GM13977 (cell line): Measurements from ENCODE around the gene TTC28.

ENCODE experiments used
- DNase-seq: peaks from one replicate; pipeline ENCODE4 v3.0.0; 2012; ENCODE audit warnings: low spot score
- CTCF ChIP-seq: IDR thresholded peaks from 2 replicates; pipeline ENCODE4 v1.5.1; 2012; ENCODE audit warnings: mild to moderate bottlenecking, control low read depth; ENCODE audit not compliant: insufficient read depth; ENCODE audit errors: extremely low read depth, missing control alignments
- in situ Hi-C: fragments of 300-500 bp; cut with MboI; formaldehyde crosslinking; loops from one replicate; pipeline ENCODE4 v1.12.0; 2022; ENCODE audit warnings: low sequenced_read_pairs, low pct_unique_long_range_greater_than_20kb, mixed read lengths, inconsistent platforms; ENCODE audit not compliant: unreplicated experiment

TTC28 gene

GRCh38 chr22:28112190-28112544 is 567.5 kb downstream of the TTC28 start:
- TF ChIP-seq CTCF: no peak
- DNase-seq: no peak
- in situ Hi-C loops: no loop called here

- no peak for TF ChIP-seq CTCF
- no peak for DNase-seq
- in situ Hi-C loops: no loop called here
Observed at GRCh38 chr22:28111501-28112189, 568.0 kb downstream of the TTC28 start.

- in situ Hi-C loops: no loop called here
- no peak for TF ChIP-seq CTCF
- DNase-seq: no peak
Observed at GRCh38 chr22:28108851-28109250, 570.8 kb downstream of the TTC28 start.

GRCh38 chr22:28106617-28107016 is 573.0 kb downstream of the TTC28 start:
- no peak for TF ChIP-seq CTCF
- in situ Hi-C loops: no loop called here
- no peak for DNase-seq

- in situ Hi-C loops: no loop called here
- DNase-seq: no peak
- TF ChIP-seq CTCF: no peak
Observed at GRCh38 chr22:28105988-28106387, 573.7 kb downstream of the TTC28 start.

- in situ Hi-C loops: no loop called here
- no peak for TF ChIP-seq CTCF
- DNase-seq: no peak
Observed at GRCh38 chr22:28105413-28105812, 574.2 kb downstream of the TTC28 start.
